ENCODE measurements around the gene PRPF6. TPM values are rescaled to one million over a fixed set of nuclear protein-coding genes. Genes with fewer than 3 reads are reported as not detected.

The PRPF6 gene
- total RNA-seq, 1 donor from 2014 or later, result 46.8 TPM

DNA sequence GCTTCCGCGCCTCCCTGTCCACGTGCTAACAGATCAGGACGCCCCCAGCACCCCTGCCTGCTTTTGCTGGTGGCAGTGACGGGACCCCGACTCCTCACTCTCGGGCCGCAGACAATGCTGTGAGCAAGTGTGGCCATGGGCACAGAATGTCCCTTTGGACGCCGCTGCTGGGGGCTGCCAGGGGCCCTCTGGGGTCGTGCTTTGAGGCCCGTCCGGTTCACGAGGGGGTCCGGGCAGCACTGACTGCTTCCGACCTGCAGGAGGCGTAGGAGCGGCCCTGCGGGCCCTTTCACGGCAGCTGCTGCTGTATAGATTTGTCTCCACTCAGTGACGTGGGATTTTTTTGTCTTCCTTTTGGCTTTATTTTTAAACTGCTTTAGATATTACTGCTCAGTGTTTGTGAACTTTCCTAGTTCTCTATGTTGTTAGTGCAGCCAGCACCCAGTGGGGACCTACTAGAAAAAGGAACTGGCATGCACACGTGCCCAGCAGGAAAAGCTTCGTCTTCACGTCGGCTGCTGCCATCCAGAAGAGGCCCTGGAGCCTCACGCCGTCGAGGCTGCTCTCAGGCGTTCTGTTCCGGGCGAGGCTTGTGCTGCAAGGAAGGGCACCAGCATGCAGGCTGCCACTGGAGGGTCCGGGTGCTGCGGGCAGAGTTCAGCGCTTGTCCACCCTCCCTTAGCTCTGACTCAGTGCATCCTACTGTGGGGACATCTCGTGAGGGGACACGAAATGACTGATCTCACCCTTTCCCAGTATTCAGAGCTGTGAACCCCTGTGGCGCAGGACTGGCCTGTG is 46.5 kb upstream of the PRPF6 start:
- H3K4me3 ChIP-seq, result no peak overlapping the region
- peaks cover 74% of the 10 kb centered on the region for H3K36me3 ChIP-seq
- TF ChIP-seq CTCF (IDR thresholded peaks at IDR 0.05; ENCODE audit: borderline replicate concordance), result peak; percentile 38
- H3K27me3 ChIP-seq (ENCODE audit: low read depth), result no peaks in the 10 kb centered on the region
- no peak for DNase-seq
- peaks cover 46% of the 10 kb centered on the region for H3K4me1 ChIP-seq
- H3K9me3 ChIP-seq (replicated peaks), result no peaks in the 10 kb centered on the region
- H3K27ac ChIP-seq (replicated peaks), result peak overlapping the region; percentile 4
- intact Hi-C loops (cut with micrococcal nuclease), result no loop called here

- no peak overlapping the region for H3K4me3 ChIP-seq
- peaks cover 73% of the 10 kb centered on the region for H3K36me3 ChIP-seq
- H3K27ac ChIP-seq (replicated peaks), result no peak overlapping the region
- no peak for TF ChIP-seq CTCF (IDR thresholded peaks at IDR 0.05; ENCODE audit: borderline replicate concordance)
- peaks cover 36% of the 10 kb centered on the region for H3K4me1 ChIP-seq
- H3K9me3 ChIP-seq (replicated peaks), result no peaks in the 10 kb centered on the region
- H3K27me3 ChIP-seq (ENCODE audit: low read depth), result no peaks in the 10 kb centered on the region
- intact Hi-C loops (cut with micrococcal nuclease), result no loop called here
- DNase-seq, result no peak
Measured at GRCh38 chr20:63935447-63935846, 45.5 kb upstream of the PRPF6 start.

GRCh38 chr20:63937596-63937995 is 43.3 kb upstream of the PRPF6 start:
- no peak overlapping the region for H3K27ac ChIP-seq (replicated peaks)
- H3K4me1 ChIP-seq, result peaks cover 26% of the 10 kb centered on the region
- peaks cover 64% of the 10 kb centered on the region for H3K36me3 ChIP-seq
- TF ChIP-seq CTCF (IDR thresholded peaks at IDR 0.05; ENCODE audit: borderline replicate concordance), result no peak
- intact Hi-C loops (cut with micrococcal nuclease), result no loop called here
- H3K27me3 ChIP-seq (ENCODE audit: low read depth), result no peaks in the 10 kb centered on the region
- no peaks in the 10 kb centered on the region for H3K9me3 ChIP-seq (replicated peaks)
- DNase-seq, result no peak
- H3K4me3 ChIP-seq, result no peak overlapping the region

GRCh38 chr20:63939061-63939935 is 41.6 kb upstream of the PRPF6 start:
- Histone ChIP-seq H3K27me3 (ENCODE audit: low read depth) (no peaks in the 10 kb centered on the region), H3K36me3 (peaks cover 76% of the 10 kb centered on the region), H3K27ac (replicated peaks) (no peak overlapping the region), H3K9me3 (replicated peaks) (no peaks in the 10 kb centered on the region), H3K4me1 (peaks cover 27% of the 10 kb centered on the region), H3K4me3 (no peak overlapping the region)
- intact Hi-C loops (cut with micrococcal nuclease), result no loop called here
- no peak for TF ChIP-seq CTCF (IDR thresholded peaks at IDR 0.05; ENCODE audit: borderline replicate concordance)
- peak; percentile 14 for DNase-seq

- no peaks in the 10 kb centered on the region for H3K9me3 ChIP-seq (replicated peaks)
- TF ChIP-seq CTCF (IDR thresholded peaks at IDR 0.05; ENCODE audit: borderline replicate concordance), result no peak
- peak; percentile 14 for DNase-seq
- H3K4me1 ChIP-seq, result peaks cover 29% of the 10 kb centered on the region
- no peaks in the 10 kb centered on the region for H3K27me3 ChIP-seq (ENCODE audit: low read depth)
- intact Hi-C loops (cut with micrococcal nuclease), result no loop called here
- H3K4me3 ChIP-seq, result no peak overlapping the region
- no peak overlapping the region for H3K27ac ChIP-seq (replicated peaks)
- H3K36me3 ChIP-seq, result peaks cover 77% of the 10 kb centered on the region
Measured at GRCh38 chr20:63940071-63940471, 40.9 kb upstream of the PRPF6 start.

Data from left ventricle myocardium inferior (tissue), 1 donor.